Measurements from ENCODE around the gene KLHL40.

KLHL40 gene

DNA sequence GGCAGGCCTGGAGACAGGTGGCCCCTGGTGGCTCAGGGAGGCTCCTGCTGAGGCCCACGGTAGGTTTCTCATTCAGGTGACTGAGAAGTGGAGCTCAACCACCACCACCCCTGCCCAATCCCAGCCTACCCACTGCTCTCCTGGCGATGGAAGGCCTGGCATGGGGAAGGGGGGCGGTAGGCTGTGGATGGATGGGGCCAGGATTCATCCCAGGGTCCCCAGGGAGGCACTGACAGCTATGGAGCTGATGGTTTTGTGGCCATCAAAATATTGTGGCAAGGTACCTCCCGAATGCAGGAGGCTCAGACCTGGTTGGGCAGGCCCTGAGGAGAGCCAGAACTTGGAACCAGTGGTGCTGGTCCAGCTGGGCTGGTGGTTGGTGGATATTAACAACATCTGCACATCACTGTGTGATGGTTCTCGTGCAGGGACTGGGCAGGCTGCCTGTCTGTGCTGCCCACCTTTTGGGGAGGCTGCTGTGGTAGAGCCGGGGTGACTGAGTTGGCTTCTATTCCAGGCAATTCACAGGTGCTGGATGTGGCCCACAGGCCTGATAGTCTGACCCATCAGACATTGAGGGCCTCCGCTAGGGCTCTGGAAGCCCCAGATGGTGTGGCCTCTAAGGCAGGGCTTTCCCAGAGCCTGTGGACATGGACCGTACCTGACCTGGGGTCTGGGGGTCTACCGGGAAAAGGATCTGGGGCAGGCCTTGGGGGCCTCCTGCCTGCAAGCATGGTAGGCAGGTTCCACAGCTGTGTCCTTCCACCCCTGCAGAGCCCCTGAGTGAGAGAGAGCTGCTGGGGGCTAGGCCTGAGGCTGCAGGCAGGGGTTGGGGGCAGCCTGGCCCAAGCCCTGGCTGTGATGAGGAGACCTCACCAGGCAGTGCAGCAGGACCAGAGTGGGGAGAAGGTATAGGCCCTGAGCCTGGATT is 28.4 kb upstream of the KLHL40 start:
- in situ Hi-C loops (cut with MboI; ENCODE audit: low sequenced_read_pairs) = no loop called here

- in situ Hi-C loops (cut with MboI; ENCODE audit: low sequenced_read_pairs) = no loop called here
These were observed 27.7 kb upstream of the KLHL40 start for GRCh38 chr3:42657675-42658074.

- in situ Hi-C loops (cut with MboI; ENCODE audit: low sequenced_read_pairs) = no loop called here
These were observed 27.1 kb upstream of the KLHL40 start for GRCh38 chr3:42658091-42658770.

DNA sequence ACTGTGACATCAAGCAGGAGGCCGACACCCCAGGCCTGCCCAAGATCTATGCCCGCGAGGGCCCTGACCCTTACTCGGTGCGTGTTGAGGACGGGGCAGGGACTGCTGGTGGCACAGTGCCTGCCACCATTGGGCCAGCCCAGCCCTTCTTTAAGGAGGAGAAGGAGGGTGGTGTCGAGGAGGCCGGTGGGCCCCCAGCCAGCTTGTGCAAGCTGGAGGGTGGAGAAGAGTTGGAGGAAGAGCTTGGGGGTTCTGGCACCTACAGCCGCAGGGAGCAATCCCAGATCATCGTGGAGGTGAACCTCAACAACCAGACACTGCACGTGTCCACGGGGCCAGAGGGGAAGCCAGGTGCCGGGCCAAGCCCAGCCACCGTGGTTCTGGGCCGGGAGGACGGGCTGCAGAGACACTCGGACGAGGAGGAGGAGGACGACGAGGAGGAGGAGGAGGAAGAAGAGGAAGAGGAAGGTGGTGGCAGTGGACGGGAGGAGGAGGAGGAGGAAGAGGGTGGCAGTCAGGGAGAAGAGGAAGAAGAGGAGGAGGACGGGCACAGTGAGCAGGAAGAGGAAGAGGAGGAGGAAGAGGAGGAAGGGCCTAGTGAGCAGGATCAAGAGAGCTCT is 26.5 kb upstream of the KLHL40 start:
- in situ Hi-C loops (cut with MboI; ENCODE audit: low sequenced_read_pairs) = no loop called here

GRCh38 chr3:42659451-42660130 is 25.7 kb upstream of the KLHL40 start:
- in situ Hi-C loops (cut with MboI; ENCODE audit: low sequenced_read_pairs) = no loop called here

- in situ Hi-C loops (cut with MboI; ENCODE audit: low sequenced_read_pairs) = no loop called here
These were observed 25.1 kb upstream of the KLHL40 start for GRCh38 chr3:42660131-42660715.

- in situ Hi-C loops (cut with MboI; ENCODE audit: low sequenced_read_pairs) = no loop called here
These were observed 24.4 kb upstream of the KLHL40 start for GRCh38 chr3:42660898-42661297.

DNA sequence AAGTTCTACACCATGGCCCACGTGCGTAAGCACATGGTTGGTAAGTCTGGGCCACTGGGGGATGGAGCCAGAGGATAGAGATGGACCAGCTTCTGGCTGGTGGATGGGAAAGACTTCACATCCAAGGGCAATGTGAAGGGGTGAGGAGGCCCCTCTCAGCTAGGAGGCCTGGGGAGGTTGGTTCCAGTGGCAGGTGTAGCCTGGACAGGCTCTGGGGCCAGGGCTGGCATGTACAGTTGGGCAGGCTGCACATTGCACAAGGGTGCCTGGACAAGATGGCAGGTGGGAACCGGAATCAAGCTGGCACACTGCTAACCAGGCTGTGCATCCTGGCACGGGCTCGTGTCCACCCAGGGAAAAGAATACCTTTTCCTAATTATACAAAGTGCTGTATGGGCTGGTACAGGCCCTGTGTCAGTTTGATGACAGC is 23.7 kb upstream of the KLHL40 start:
- in situ Hi-C loops (cut with MboI; ENCODE audit: low sequenced_read_pairs) = no loop called here

GRCh38 chr3:42662037-42662812 is 23.1 kb upstream of the KLHL40 start:
- in situ Hi-C loops (cut with MboI; ENCODE audit: low sequenced_read_pairs) = no loop called here

GRCh38 chr3:42662813-42663535 is 22.4 kb upstream of the KLHL40 start:
- in situ Hi-C loops (cut with MboI; ENCODE audit: low sequenced_read_pairs) = no loop called here

DNA sequence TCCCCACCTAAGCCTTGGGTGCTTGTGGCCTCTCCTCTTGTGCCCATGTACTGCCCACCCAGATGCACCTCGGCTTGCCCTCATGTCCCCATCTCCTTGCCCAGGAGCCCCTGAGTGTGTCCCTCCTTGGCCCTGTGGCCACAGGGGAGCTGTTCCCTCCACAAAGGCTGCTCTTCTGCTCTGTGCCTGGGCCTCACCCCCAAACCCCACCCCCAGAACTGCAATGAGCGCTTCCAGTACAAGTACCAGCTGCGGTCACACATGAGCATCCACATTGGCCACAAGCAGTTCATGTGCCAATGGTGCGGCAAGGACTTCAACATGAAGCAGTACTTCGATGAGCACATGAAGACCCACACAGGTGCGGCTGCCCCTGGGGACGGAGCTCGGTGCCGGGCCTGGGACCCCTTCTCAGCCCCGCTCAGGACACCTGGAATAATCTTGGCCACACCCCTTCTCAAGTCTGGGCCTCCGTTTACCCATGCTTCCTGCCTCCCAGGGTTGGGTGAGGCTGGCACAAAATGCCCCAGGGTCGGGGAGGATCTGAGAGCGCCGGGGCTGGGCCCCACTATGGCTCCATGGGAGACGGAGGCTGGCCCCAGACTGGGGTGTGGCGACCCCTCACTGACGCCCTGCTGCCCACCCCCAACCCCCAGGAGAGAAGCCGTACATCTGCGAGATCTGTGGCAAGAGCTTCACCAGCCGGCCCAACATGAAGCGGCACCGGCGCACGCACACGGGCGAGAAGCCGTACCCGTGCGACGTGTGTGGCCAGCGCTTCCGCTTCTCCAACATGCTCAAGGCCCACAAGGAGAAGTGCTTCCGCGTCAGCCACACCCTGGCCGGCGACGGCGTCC is 21.5 kb upstream of the KLHL40 start:
- in situ Hi-C loops (cut with MboI; ENCODE audit: low sequenced_read_pairs) = no loop called here

DNA sequence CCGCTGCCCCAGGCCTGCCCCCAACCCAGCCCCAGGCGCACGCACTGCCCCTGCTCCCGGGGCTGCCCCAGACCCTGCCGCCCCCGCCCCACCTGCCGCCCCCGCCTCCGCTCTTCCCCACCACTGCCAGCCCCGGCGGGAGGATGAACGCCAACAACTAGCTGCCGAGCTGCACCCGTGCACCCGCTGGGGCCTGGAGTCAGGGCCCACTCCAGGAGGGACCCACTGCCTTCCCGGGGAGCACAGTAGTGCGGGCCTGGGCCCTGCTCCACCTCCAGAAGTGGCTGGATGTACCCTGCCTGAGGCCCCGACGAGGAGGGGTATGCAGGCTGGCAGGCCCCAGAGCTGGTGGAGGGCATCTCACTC is 20.9 kb upstream of the KLHL40 start:
- in situ Hi-C loops (cut with MboI; ENCODE audit: low sequenced_read_pairs) = no loop called here

DNA sequence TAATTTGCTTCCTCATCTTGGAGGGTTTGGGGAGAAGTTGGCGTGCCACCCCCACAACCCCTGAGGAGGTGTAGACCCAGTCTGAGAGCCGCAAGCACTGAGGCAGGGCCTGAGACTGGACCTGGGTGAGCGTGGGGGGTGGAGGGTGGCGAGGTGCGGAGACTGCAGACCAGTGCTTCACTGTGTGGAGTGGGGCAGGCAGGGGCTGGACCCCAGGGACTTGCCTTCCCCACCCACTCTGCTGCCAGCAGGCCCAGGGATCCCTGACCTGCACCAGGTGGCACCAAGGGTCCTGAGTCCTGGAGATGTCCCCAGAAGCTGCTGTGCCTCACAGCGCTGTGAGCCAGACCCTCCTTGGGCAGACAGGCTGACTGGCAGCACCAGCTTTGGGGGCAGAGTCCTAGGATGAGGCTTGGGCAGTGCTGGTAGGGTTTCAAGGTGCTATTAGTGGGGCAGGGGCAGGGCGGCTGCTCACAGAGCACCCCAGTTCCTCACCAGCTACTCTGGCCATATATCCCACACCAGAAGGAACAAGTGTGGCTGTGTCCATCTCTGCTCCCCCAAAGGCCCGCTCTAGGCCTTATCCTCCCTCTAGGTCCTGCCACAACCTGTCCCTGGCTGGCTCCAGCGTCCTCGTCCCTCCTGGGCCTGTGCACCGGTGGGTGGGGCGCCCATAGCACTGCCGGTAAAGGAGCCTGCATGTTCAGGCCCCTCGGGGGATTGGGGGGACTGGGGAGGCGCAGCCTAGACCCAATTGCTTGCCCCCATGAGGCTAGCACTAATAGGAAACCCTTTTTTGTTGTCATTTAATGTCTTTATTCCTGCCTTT is 20.1 kb upstream of the KLHL40 start:
- in situ Hi-C loops (cut with MboI; ENCODE audit: low sequenced_read_pairs) = no loop called here

DNA sequence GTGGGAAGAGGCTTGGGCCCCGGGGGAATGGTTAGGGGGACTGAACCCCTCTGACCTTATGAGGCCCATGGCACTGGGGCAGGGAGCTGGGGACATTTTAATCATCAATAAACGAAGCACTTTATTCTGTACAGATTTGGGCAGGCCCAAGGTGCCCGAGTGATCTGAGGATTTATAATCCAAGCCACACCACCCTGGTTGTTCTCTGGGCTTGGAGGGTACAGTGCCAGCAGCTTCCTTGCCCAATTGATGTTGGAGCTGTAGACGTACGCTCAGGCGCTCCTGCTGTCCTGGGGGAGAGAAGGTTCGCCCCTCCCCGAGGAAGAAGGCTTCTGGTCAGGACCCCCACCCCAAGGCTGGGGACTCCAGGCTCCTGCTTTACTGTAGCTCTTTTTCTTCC is 19.3 kb upstream of the KLHL40 start:
- in situ Hi-C loops (cut with MboI; ENCODE audit: low sequenced_read_pairs) = no loop called here

DNA sequence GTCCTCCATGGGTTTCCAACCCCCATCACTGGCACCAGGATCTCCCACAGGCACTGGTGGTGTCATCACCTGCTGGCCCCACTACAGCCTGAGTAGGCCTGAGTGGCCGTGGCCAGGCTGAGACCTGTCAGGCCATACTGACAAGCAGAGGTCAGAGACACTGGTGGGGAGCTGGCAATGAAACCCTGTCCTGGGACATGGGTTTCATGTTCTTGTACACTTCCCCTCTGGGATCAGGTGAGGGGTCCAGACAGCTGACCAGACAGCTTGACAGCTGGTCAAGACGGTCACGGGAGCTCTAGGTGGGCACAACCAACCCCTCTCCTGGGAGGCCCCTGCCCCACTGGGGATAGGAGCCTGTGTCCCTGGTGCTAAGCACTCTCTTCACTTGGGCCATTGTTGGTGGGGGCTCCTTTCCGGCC is 18.7 kb upstream of the KLHL40 start:
- in situ Hi-C loops (cut with MboI; ENCODE audit: low sequenced_read_pairs) = no loop called here

- in situ Hi-C loops (cut with MboI; ENCODE audit: low sequenced_read_pairs) = no loop called here
These were observed 18.2 kb upstream of the KLHL40 start for GRCh38 chr3:42667096-42667522.

DNA sequence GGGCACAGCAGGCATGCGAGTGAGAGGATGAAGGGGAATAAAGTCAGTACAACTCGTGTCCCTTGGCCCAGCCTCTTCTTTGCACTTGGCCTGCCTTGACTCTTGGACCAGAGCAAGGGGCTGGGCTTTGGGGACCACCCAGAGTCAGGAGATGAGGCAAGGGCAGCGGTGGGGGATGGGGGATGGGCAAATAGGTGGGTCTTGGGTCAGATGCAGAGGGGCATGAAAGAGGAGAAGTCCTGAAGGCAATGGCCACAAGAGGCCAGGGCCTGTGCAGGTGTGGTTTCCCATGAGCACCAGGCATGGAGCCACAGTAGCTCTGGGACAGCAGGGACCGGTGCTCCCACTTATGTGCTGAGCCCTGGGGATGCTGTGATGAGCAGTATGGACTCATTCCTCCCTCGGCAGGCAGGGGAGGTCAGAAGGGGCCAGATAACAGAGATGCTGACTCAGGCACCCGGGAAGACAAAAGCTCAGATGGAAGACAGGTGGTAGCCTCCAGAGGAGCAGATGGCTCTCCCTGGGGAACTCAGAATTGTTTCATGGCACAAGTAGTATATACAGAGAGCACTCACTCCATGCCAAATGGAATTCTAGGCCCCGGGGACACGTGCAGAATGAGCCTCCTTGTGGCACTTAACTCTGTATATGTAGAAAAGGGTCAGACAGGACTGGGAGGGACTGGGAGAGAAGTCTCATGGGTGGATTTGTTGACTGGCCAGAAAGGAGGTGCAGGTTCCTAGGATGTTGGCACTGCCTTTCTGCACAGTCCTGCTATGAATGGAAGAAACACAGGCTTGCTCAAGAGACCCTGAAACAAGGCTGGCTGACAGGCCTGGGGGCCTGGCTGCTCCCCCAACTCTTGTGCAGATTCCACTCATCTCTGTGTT is 17.6 kb upstream of the KLHL40 start:
- in situ Hi-C loops (cut with MboI; ENCODE audit: low sequenced_read_pairs) = no loop called here
